ENCODE data around the gene RBM22.
A peak's percentile ranks its signal among the peaks of the same experiment; 100 is the strongest.
"Not testable (repeated sequence)": the region's sequence is repeated elsewhere in the genome, so short reads cannot be mapped to it uniquely, and the experiment has no call there.

RBM22 gene

DNA sequence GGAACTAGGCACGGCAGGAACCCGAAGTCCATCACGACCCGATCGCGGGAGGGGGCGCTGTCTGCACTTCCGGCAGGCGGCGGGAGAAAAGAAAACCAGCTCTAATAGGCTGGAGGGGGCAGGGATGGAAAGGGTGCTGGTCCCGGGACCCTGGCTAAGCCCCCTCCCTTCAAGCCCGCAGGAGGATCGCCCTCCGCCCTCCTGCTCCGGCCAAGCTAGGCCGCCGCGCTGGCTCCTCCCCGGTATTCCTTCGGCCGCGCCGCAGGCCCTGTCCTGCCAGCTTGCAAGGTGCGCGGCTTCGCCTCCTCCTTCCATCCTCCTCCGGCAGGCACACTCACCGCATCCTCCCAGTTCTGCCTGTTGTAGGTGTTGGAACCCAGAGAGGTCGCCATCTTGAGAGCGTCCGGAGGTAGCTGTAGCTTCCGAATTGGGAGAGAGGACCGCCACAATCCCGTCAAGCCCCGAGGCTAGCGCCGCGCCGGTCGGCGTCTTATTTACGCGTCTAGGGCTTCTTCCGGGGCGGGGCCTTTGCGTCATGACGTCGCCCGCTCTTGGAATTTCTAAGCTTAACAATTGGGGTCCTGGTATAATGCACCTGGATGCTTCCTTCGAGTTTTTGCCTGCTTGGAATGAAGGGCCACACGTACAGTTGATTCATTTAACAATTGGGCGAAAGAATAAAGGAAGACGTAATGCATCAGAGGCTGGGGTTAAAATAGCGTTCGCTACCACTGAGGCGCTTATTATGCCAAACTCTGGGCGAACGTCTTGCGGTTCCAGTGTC lies at the start of gene RBM22:
RBM22 (minus strand) TSS at position 469 of the 784 bp plus-strand sequence; CDS start at position 392, 77 bp downstream.
- DNase-seq = peak; percentile 88 to 89

GRCh38 chr5:150750469-150750868 lies 49.6 kb upstream of the RBM22 start:
- DNase-seq = no peak

DNA sequence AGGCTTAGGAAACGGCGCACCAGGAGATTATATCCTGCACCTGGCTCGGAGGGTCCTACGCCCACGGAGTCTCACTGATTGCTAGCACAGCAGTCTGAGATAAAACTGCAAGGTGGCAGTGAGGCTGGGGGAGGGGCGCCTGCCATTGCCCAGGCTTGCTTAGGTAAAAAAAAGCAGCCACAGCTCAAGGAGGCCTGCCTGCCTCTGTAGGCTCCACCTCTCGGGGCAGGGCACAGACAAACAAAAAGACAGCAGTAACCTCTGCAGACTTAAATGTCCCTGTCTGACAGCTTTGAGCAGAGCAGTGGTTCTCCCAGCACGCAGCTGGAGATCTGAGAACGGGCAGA lies 42.3 kb upstream of the RBM22 start:
- DNase-seq = not testable (repeated sequence)

- not testable (repeated sequence) for DNase-seq
Measured at GRCh38 chr5:150742455-150743141, 41.7 kb upstream of the RBM22 start.

DNA sequence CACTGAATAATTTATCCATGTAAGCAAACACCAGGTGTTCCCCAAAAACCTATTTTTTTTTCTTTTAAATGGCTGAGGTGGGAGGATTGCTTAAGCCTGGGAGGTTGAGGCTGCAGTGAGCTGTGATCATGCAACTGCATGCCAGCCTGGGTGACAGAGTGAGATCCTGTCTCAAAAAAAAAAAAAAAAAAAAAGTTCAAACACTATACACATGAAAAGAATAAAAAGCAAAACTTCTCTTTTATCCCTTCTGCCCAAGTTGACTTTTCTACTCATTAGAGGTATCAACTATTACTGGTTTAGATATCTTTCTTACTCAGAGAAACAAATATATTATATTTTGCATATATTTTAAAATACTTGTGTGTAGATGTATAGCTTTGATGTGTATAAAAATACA lies 40.1 kb upstream of the RBM22 start:
- DNase-seq = no peak

DNA sequence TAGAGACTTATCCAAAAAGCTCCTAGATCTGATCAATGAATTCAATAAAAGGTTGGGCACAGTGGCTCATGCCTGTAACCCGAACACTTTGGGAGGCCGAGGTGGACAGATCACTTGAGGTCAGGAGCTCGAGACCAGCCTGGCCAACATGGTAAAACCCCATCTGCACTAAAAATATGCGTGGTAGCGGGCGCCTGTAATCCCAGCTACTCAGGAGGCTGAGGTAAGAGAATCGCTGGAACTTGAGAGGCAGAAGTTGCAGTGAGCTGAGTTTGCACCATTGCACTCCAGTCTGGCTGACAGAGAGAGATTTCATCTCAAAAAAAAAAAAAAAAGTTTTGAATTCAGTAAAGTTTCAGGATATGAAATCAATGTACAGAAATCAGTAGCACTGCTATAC lies 38.0 kb upstream of the RBM22 start:
- no peak for DNase-seq

DNA sequence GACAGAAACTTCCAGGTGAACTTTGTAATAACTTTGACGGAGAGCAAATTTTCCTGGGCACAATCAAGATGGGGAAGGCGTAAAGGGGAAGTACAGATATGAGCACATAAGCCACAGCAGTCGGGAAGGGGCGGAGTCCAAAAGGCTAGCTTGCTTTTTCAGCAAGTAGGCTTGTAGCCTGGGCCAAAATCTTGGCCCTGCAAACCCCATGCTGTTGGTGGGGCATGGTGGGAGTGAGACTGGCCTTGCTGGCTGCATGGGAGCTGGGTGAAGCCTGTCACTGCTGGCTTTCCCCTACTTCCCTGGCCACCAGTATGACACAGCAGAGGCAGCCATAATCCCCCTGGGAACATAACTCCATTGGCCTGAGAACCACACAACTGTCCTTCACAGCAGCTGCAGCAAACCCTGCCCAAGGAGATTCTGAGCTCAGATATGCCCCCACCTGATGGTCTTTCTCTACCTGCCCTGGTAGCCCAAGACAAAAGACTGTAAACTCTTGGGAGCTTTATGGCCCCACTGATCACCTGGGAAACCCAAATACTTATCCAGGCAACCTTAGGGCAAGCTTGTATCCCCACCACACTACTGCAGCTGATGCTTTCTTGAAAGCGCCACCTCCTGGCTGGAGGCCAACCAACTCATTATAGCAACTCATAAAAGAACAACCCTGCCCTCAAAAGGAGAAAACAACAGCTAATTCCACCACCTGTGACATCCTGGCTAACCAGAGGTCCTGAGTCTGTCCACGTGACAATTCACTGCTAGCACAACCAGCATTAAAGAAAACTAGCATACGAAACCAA lies 33.9 kb upstream of the RBM22 start:
- no peak for DNase-seq

DNA sequence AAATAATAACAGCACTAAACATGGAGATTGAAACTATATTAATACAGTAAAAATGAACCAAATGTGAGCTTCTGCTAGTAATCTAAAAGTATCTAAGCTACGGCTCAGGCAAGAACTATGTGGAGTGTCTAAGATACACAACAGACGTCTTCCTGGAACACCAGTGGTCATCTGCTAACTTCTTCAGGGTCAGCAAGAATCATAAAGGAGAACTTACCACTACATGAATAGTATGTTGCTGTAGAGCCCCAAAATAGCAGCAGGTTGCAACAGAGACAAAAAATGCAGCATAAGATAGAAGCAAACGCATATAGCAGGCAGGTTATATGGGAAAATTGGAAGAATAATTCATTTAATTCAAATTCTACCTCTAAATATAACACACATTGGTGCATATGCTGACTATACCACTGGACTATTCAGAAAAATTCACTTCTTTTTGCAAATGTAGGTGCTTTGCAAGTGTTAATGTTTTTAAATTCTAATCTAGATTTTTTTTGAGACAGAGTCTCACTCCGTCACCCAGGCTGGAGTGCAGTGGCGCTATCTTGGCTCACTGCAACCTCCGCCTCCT lies 30.9 kb upstream of the RBM22 start:
- DNase-seq = no peak

DNA sequence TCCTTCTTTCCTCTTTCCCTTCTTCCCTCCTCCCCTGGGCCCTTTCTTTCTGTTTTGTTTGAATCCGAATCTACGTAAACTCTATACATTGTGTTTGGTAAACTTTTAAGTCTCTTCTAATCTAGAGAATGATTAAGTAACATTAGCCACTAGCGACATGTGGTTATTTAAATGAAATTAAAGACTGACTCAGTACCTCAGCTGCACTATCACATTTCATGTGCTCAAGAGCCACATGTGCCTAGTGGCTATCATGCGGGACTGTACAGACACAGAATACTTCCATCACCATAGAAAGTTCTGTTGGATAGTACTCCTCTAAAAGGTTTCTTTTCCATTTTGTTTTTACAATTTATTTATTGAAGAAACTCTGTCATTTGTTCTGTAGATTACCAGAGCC lies 29.0 kb upstream of the RBM22 start:
- DNase-seq = no peak

DNA sequence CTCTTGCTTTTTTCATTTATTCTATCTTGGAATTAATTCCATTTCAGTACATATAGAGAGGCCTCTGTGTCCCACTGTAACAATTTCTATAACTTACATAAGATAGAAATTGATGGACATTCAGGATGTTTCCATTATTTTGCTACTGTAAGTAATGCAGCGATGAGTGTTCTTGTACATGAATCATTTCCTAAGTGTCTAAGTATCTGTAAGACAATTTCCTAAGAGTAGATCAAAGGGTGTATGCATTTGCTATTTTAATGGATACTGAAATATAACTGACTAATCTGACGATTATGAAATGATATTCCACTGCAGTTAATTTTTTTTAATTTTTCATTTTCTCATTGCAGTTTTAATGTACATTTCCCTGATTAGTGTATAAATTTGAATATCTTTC lies 23.0 kb upstream of the RBM22 start:
- no peak for DNase-seq

DNA sequence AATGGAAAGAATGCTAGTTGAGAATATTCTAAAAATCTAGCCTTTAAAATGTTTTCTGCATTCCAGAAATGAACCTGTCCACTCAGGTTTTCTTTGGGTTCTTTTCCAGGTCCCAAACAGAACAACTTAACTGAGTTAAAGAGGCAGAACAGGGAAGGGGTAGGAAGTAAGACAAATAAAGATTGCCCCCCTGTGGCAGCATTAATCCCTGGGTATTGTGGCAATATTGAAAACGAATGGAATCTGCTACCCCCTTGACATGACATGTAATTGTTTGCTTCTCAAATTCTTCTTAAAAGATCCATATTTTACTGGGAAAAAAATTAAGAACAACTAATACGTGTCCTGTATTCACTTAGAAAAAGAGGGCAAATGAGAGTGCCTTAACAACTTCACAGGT lies 9.3 kb upstream of the RBM22 start:
- DNase-seq = no peak

DNA sequence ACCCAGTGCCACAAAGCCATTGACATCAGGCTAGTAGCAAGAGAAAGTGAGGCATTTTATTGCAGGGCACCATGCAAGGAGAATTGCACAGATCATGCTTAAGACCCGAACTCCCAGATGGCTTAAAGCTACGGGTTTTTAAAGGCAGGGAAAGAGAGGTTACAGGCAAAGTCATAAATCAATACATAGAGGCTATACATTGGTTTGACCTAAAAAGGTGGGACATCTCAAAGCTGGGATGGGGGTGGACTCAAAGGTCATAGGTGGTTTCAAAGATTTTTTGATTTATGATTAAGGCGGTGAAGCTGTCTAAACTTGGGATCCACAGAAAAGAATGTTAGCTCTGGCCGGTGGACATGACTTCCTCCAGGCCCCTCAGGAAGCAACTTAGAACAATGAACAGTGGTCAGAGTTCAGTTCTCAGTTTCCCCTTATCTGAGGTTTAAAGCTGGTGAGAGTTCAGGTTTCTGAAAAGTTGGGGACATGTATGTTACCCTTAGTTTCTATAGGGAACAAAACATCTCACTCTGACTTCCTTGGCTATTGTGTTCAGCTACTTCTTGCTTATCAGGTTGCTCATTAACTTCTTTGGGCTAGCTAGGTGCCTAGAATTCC lies 6.0 kb upstream of the RBM22 start:
- no peak for DNase-seq

- DNase-seq = no peak
Measured at GRCh38 chr5:150703762-150704161, 2.9 kb upstream of the RBM22 start.

DNA sequence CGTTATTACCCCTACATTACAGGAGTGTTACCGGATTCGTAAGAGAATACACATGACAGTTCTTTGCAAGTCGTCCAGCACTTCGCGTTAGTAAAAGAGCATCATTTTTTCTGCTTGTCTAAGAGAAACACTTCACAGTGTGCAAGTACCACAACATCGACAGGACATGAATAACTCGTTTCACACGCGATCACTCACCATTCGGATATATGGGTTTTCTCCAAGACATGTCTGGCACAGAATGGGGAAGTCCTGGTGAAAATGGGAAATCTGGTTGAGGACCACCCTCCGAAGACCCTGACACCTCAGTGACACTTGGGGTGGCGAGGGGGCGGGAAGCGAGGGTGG lies 642 bp downstream of the RBM22 start:
- DNase-seq = no peak

DNA sequence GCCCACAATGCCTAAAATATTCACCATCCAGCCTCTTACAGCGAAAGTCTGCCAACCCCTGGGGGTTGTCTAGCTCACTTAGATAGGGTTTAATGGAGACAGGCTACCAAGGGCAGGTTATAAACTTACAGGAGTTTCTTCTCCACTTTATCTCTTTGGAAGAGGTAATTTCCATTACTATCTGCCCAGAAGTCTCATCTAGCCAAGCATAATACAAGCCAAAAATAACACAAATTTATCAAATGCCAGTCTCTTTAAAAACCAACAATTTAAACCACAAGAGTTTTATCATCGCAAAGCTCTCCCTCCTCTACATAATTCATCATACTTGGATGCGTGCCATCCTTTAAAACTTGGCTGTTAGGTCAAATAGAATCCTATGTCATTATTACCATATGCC lies 6.2 kb downstream of the RBM22 start:
- DNase-seq = no peak

DNA sequence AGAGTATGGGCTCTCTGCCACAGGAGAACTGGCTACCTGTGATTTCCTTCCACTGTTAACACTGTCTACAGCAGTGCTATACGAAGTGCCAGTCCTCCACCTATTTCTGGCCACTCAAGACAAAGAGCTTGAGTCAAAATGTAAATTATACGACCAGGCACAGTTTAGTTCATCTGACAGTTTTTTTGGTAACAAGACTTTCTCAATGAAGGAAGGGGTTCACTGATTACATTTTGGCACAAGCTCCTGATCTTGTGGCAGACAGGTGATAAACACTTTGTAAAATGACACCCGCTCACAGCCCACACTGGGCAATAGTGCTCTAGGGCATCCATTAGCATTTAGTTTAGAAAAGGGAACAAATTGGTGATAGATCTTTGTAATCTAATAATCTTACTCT lies 8.6 kb downstream of the RBM22 start:
- no peak for DNase-seq

DNA sequence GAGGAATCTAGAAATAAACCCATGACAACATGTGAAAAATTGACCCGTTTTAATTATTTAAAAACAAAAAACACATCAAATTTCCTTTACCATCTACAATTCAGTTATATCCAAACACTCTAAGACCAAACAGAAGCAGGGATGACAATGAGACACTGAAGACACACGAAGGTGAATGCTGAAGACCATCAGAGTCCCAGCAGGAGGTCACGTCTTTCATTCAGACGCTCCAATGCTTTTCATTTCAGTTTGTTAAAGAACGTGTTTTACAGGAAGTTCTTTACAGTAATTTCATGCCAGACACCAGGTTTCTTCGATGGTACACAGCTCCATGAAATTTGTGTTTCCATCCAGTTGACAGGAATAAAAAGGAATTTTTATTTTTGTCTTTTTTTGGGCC lies 10.1 kb downstream of the RBM22 start:
- no peak for DNase-seq

GRCh38 chr5:150689120-150689519 lies 11.7 kb downstream of the RBM22 start:
- no peak for DNase-seq

DNA sequence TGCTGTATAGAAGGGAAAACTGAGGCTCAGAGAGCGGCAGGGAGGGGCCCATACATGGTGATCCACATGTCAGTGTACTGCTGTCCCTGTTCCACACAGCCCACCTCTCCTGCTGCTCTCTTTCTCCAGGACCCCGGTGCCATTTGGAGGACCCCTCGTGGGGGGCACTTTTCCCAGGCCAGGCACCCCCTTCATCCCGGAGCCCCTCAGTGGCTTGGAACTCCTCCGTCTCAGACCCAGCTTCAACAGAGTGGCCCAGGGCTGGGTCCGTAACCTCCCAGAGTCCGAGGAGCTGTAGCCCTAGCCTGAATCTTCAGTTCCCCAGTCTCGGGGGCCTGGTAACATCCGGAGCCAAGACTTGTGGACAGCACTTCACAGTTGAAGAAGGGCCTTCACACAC lies 24.3 kb downstream of the RBM22 start:
- DNase-seq = no peak

GRCh38 chr5:150675069-150675468 lies 25.8 kb downstream of the RBM22 start:
- no peak for DNase-seq

DNA sequence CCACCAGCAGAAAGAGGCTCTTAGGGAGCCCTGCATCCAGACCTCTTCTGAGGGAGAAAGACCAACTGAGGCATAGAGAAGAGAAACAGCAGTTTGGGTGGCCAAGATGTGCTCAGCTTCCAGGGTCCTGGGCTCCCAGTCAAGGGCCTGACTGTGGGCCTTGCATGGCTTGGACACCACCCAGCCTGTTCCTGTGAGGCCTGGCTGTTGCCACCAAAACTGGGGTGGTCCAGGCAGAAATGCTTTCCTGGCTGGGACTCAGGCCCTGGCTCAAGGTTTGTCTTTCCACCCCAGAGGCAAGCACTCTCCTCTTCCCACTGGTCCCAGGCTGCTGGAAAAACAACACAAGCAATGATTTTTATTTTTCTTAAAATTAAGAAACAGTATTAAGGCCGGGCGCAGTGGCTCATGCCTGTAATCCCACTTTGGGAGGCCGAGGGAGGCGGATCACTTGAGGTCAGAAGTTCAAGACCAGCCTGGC lies 26.5 kb downstream of the RBM22 start:
- no peak for DNase-seq

DNA sequence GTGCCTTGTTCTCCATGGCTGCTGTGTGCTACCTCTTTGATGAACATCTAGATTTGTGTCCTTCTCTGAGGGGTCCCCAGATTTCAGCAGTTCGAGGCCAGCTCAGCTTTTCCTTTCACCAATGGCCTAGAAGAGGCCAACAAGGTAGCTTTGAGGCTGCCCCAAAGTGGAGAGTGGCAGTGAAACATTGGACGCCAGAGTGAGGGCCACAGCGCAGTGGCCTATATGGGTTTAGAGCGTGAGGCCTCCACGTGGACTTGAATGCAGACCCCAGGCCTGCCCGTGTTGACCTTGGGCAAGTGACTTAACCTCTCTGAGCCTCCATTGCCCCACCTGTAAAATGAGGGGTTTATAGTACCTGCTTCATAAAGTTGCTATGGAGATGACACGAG lies 28.0 kb downstream of the RBM22 start:
- no peak for DNase-seq

Measured in stimulated activated CD4-positive, alpha-beta T cell treated with anti-CD3 and anti-CD28 coated beads, Interleukin-4, amount 100 ng/mL, for 4 hours (primary cell).